ENCODE measurements around the gene UNC13A. TPM values are rescaled to one million over a fixed set of nuclear protein-coding genes. Genes with fewer than 3 reads are reported as not detected.

UNC13A gene
- total RNA-seq, 1 donor from 2014 or later = 2.1 TPM

DNA sequence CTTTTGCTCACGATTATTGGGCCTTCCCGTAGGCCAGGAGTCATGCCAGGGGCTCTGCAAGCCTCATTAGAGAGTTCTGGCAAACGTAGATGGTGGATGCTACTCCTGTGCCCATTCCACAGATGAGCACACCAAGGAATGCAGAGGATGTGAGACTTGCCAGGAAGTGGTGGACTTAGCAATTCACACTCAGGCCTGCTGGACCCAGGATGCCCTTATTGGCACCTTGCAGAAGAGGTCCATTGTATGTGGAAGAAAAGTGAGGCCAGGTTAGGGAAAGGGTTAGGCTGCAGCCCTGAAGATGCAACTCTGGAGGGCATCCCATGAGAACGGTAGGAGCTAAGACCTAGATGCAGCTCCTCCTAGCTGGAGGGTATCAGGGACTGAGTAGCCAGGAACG, 5.9 kb downstream of the UNC13A start:
- no peak overlapping the region for H3K4me3 Mint-ChIP-seq (ENCODE audit: unreplicated experiment)
- no peak overlapping the region for H3K27ac Mint-ChIP-seq (ENCODE audit: unreplicated experiment)
- DNase-seq (ENCODE audit: low spot score) = no peak
- TF ChIP-seq, protein P1, sequence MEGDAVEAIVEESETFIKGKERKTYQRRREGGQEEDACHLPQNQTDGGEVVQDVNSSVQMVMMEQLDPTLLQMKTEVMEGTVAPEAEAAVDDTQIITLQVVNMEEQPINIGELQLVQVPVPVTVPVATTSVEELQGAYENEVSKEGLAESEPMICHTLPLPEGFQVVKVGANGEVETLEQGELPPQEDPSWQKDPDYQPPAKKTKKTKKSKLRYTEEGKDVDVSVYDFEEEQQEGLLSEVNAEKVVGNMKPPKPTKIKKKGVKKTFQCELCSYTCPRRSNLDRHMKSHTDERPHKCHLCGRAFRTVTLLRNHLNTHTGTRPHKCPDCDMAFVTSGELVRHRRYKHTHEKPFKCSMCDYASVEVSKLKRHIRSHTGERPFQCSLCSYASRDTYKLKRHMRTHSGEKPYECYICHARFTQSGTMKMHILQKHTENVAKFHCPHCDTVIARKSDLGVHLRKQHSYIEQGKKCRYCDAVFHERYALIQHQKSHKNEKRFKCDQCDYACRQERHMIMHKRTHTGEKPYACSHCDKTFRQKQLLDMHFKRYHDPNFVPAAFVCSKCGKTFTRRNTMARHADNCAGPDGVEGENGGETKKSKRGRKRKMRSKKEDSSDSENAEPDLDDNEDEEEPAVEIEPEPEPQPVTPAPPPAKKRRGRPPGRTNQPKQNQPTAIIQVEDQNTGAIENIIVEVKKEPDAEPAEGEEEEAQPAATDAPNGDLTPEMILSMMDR (IDR thresholded peaks at IDR 0.05) = no peak
- H3K27me3 Mint-ChIP-seq (ENCODE audit: low read depth) = no peaks in the 10 kb centered on the region
- no peaks in the 10 kb centered on the region for H3K36me3 Mint-ChIP-seq (ENCODE audit: low read depth)
- peaks cover 39% of the 10 kb centered on the region for H3K4me1 Mint-ChIP-seq (ENCODE audit: low read depth)
- H3K9me3 Mint-ChIP-seq (ENCODE audit: low read depth) = no peaks in the 10 kb centered on the region

DNA sequence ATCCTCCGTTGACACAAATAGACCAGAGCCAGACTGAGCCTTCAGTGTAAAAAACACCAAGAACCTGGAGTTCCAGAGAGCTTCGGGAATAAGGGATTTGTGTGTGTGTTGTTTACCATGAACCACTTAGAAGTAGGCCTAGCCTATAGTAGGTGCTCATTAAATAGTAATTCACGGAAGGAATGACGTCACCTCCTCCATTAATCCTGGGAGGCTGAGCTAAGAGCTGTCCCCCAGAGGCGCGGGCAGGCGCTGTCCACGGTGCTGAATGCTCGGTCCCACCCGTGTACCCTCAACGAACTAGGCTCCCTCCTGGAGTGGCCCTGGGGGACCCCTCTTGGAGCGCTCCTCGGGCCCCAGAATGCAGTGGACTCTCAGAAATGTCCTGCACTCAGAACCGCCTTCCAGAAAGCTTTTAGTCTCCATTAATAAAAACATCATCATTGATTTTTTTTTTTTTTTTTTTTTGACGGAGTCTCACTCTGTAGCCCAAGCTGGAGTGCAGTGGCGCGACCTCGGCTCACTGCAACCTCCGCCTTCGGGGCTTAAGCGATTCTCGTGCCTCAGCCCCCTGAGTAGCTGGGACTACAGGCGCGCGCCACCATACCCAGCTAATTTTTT, 6.5 kb downstream of the UNC13A start:
- H3K9me3 Mint-ChIP-seq (ENCODE audit: low read depth) = no peaks in the 10 kb centered on the region
- H3K36me3 Mint-ChIP-seq (ENCODE audit: low read depth) = no peaks in the 10 kb centered on the region
- no peak for DNase-seq (ENCODE audit: low spot score)
- TF ChIP-seq, protein P1 (IDR thresholded peaks at IDR 0.05) = no peak
- no peak overlapping the region for H3K4me3 Mint-ChIP-seq (ENCODE audit: unreplicated experiment)
- H3K27me3 Mint-ChIP-seq (ENCODE audit: low read depth) = no peaks in the 10 kb centered on the region
- no peak overlapping the region for H3K27ac Mint-ChIP-seq (ENCODE audit: unreplicated experiment)
- peaks cover 35% of the 10 kb centered on the region for H3K4me1 Mint-ChIP-seq (ENCODE audit: low read depth)

DNA sequence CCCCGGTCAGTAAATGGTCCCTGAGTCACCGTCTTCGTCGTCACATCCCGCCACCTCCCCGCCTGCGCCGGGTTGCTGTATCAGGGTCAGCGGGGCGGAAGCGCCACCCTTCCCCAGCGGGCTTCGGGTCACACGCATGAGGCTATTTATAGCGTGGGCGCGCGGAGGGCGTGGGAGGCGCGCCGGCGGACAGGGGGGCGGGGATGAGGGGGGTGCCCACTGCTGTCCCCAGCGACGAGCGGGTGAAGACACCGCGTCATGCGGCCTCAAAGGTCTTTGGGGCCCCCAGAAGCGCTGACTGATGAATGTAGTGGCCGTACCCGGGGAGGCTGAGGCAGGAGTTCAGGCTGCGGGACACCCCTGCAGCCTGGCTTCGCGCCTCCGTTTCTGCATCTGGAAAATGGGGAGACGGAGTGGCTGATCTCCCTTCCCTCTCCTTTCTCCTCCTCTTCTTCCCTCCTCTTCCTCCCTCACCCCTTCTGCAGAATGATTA, 7.9 kb downstream of the UNC13A start:
- peaks cover 27% of the 10 kb centered on the region for H3K4me1 Mint-ChIP-seq (ENCODE audit: low read depth)
- H3K36me3 Mint-ChIP-seq (ENCODE audit: low read depth) = no peaks in the 10 kb centered on the region
- no peak for DNase-seq (ENCODE audit: low spot score)
- H3K4me3 Mint-ChIP-seq (ENCODE audit: unreplicated experiment) = peak overlapping the region; percentile 59
- H3K9me3 Mint-ChIP-seq (ENCODE audit: low read depth) = no peaks in the 10 kb centered on the region
- H3K27me3 Mint-ChIP-seq (ENCODE audit: low read depth) = no peaks in the 10 kb centered on the region
- TF ChIP-seq, protein P1 (IDR thresholded peaks at IDR 0.05) = peak; percentile 22
- H3K27ac Mint-ChIP-seq (ENCODE audit: unreplicated experiment) = peak overlapping the region; percentile 84

DNA sequence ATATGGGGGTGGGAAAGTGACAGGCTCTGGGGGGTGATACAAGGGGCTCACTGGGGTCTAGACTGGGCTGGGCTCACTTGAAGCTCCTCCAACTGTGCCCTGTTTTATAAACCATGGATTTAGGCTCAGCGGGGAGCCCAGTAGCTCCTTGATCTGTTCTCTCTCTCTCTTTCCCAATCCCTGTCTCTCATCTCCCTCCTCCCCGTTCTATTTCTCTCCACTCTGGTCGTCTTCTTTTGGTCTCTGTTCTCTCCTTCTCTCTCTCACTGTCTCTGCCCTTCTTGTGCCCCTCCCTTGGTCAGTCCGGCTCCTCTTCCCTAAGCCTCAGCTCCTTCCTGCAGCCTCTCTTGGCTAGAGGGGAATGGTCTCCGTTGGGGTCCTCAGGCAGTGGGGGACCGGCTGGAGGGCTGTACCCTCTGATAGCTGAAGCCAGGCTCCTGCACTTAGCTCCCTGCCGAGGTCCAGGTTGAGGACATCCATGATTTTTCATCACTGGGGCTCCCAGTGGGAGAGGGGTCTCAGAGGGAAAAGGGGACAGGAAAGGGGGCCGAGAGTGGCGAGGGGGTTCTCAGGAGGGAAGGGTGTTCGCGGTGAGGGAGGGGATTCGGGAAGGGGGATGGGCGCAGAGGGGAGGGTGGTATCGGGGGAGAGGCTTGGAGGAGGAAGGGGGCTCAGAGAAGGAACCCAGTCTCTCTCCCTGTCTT, 8.5 kb downstream of the UNC13A start:
- Mint-ChIP-seq H3K4me3 (ENCODE audit: unreplicated experiment) (peak overlapping the region; percentile 59), H3K36me3 (ENCODE audit: low read depth) (no peaks in the 10 kb centered on the region), H3K27ac (ENCODE audit: unreplicated experiment) (peak overlapping the region; percentile 84), H3K27me3 (ENCODE audit: low read depth) (no peaks in the 10 kb centered on the region), H3K4me1 (ENCODE audit: low read depth) (peaks cover 28% of the 10 kb centered on the region), H3K9me3 (ENCODE audit: low read depth) (no peaks in the 10 kb centered on the region)
- no peak for DNase-seq (ENCODE audit: low spot score)
- TF ChIP-seq, protein P1 (IDR thresholded peaks at IDR 0.05) = no peak

DNA sequence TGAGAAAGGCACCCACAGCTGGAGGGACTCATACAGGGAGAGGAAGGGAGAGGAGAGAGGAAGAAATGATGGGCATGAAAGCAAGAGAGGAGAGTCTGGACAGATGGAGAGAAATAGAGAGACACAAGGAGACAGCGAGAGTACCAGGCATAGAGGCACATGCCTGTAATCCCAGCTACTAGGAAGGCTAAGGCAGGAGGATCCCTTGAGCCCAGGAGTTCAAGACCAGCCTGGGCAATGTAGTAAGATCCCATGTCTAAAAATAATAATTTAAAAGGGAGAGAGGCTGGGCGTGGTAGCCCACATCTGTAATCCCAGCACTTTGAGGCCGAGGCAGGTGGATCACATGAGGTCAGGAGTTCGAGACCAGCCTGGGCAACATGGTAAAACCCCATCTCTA, 9.3 kb downstream of the UNC13A start:
- DNase-seq (ENCODE audit: low spot score) = no peak
- H3K4me1 Mint-ChIP-seq (ENCODE audit: low read depth) = peaks cover 34% of the 10 kb centered on the region
- H3K9me3 Mint-ChIP-seq (ENCODE audit: low read depth) = no peaks in the 10 kb centered on the region
- peak overlapping the region; percentile 27 for H3K27ac Mint-ChIP-seq (ENCODE audit: unreplicated experiment)
- TF ChIP-seq, protein P1 (IDR thresholded peaks at IDR 0.05) = no peak
- H3K4me3 Mint-ChIP-seq (ENCODE audit: unreplicated experiment) = no peak overlapping the region
- no peaks in the 10 kb centered on the region for H3K27me3 Mint-ChIP-seq (ENCODE audit: low read depth)
- H3K36me3 Mint-ChIP-seq (ENCODE audit: low read depth) = no peaks in the 10 kb centered on the region
